NCI-H2171 (cell line): ENCODE data around the gene UVSSA.
"Not testable (repeated sequence)": the region's sequence is repeated elsewhere in the genome, so short reads cannot be mapped to it uniquely, and the experiment has no call there.

ENCODE experiments used
- DNase-seq: peaks from one replicate; lab custom pipeline; 2025; lab: John Stamatoyannopoulos, UW

The UVSSA gene

GRCh38 chr4:1364217-1364616, 17.2 kb downstream of the UVSSA start:
- no peak for DNase-seq

- DNase-seq: no peak
Observed at GRCh38 chr4:1364748-1365147, 17.7 kb downstream of the UVSSA start.

GRCh38 chr4:1365271-1366178, 18.5 kb downstream of the UVSSA start:
- DNase-seq: peak; percentile 35

GRCh38 chr4:1366371-1367229, 19.6 kb downstream of the UVSSA start:
- DNase-seq: no peak

- DNase-seq: no peak
Observed at GRCh38 chr4:1367230-1367935, 20.4 kb downstream of the UVSSA start.

GRCh38 chr4:1367936-1368289, 20.9 kb downstream of the UVSSA start:
- no peak for DNase-seq

- DNase-seq: no peak
Observed at GRCh38 chr4:1368421-1369090, 21.5 kb downstream of the UVSSA start.

GRCh38 chr4:1369091-1369450, 22.1 kb downstream of the UVSSA start:
- DNase-seq: no peak

- no peak for DNase-seq
Observed at GRCh38 chr4:1369479-1370079, 22.6 kb downstream of the UVSSA start.

GRCh38 chr4:1370321-1371124, 23.5 kb downstream of the UVSSA start:
- DNase-seq: no peak

- DNase-seq: no peak
Observed at GRCh38 chr4:1371176-1372165, 24.5 kb downstream of the UVSSA start.

- not testable (repeated sequence) for DNase-seq
Observed at GRCh38 chr4:1372576-1372975, 25.6 kb downstream of the UVSSA start.

- DNase-seq: no peak
Observed at GRCh38 chr4:1373892-1374705, 27.1 kb downstream of the UVSSA start.

- no peak for DNase-seq
Observed at GRCh38 chr4:1374706-1375045, 27.7 kb downstream of the UVSSA start.

GRCh38 chr4:1375051-1375721, 28.2 kb downstream of the UVSSA start:
- no peak for DNase-seq

- no peak for DNase-seq
Observed at GRCh38 chr4:1375761-1376322, 28.8 kb downstream of the UVSSA start.

GRCh38 chr4:1376391-1376840, 29.4 kb downstream of the UVSSA start:
- no peak for DNase-seq
